GM23338 (cell line): ENCODE measurements around the gene TMEM117.

Source experiments
- CREB1 ChIP-seq: fragments of 250-450 bp; sonication (Bioruptor Pico); IDR thresholded peaks from 2 replicates; pipeline ENCODE4 v1.5.0; 2020; ENCODE audit warnings: low read depth, mild to moderate bottlenecking, moderate library complexity
- CTCF ChIP-seq, 2 experiments: fragments of 200-600 bp in 1 of 2; sonication (generic) in 1 of 2; conservative IDR thresholded peaks; 2 replicates each; pipeline versions ENCODE4 v1.5.1 to v1.6.1; 2016 to 2017; ENCODE audit warnings: antibody characterized with exemption in 2 of 2, low read depth in 2 of 2, mild to moderate bottlenecking in 2 of 2, moderate library complexity in 1 of 2
- ETS1 ChIP-seq: IDR thresholded peaks from 2 replicates; pipeline ENCODE4 v1.6.1; 2016; ENCODE audit warnings: antibody characterized with exemption
- EZH2 ChIP-seq: fragments of 200-600 bp; sonication (generic); IDR thresholded peaks from one replicate; pipeline ENCODE4 v1.8.0; 2017; ENCODE audit warnings: antibody characterized with exemption, mild to moderate bottlenecking, low read depth; ENCODE audit not compliant: unreplicated experiment
- EZH2phosphoT487 ChIP-seq: fragments of 200-600 bp; sonication (generic); IDR thresholded peaks from one replicate; pipeline ENCODE4 v1.8.1; 2018; ENCODE audit warnings: antibody characterized with exemption; ENCODE audit not compliant: unreplicated experiment
- JUNB ChIP-seq: IDR thresholded peaks from one replicate; pipeline ENCODE4 v1.6.1; 2016; ENCODE audit warnings: antibody characterized with exemption; ENCODE audit not compliant: unreplicated experiment
- POLR2AphosphoS5 ChIP-seq: IDR thresholded peaks from 2 replicates; pipeline ENCODE4 v1.6.1; 2016; ENCODE audit warnings: antibody characterized with exemption, low read depth
- REST ChIP-seq: IDR thresholded peaks from one replicate; pipeline ENCODE4 v1.6.1; 2018; ENCODE audit warnings: antibody characterized with exemption; ENCODE audit not compliant: unreplicated experiment
- STAT1 ChIP-seq: IDR thresholded peaks from one replicate; pipeline ENCODE4 v1.6.1; 2016; ENCODE audit warnings: antibody characterized with exemption; ENCODE audit not compliant: unreplicated experiment
- ZNF114 ChIP-seq: fragments of 250-450 bp; sonication (Bioruptor Pico); IDR thresholded peaks from 2 replicates; pipeline ENCODE4 v1.5.0; 2020; ENCODE audit warnings: mild to moderate bottlenecking, moderate library complexity
- ZNF331 ChIP-seq: fragments of 250-450 bp; sonication (Bioruptor Pico); IDR thresholded peaks from 2 replicates; pipeline ENCODE4 v1.5.0; 2020; ENCODE audit warnings: low read depth, mild to moderate bottlenecking, moderate library complexity
- ZNF462 ChIP-seq: fragments of 250-450 bp; sonication (Bioruptor Pico); IDR thresholded peaks from 2 replicates; pipeline ENCODE4 v1.5.0; 2020; ENCODE audit warnings: mild to moderate bottlenecking, moderate library complexity

GRCh38 chr12:44026046-44026445 is 190.2 kb downstream of the TMEM117 start:
- no peak for TF ChIP-seq CTCF (conservative IDR thresholded peaks at IDR 0.05; ENCODE audit: low read depth in 2 of 2)
- no peak for TF ChIP-seq ETS1
- no peak for TF ChIP-seq EZH2phosphoT487
- TF ChIP-seq ZNF331 = no peak
- TF ChIP-seq REST = no peak
- no peak for TF ChIP-seq EZH2
- no peak for TF ChIP-seq JUNB
- TF ChIP-seq POLR2AphosphoS5 = no peak
- TF ChIP-seq CREB1 (CRISPR knock-in tag) = no peak
- no peak for TF ChIP-seq ZNF462 (CRISPR knock-in tag)
- no peak for TF ChIP-seq STAT1
- TF ChIP-seq ZNF114 (CRISPR knock-in tag) = no peak
